WTC11 (cell line): Measurements from ENCODE around the gene ADIPOR2. TPM values are rescaled to one million over a fixed set of nuclear protein-coding genes. Genes with fewer than 3 reads are reported as not detected.

Experiments
- ATAC-seq: fragments of 200-7000 bp; cut with Tn5 transposase; 2 replicates; pipeline ENCODE4 v1.10.0; 2021; ENCODE audit warnings: mild to moderate bottlenecking, moderate library complexity
- CTCF ChIA-PET: fragments of 300-600 bp; sonication (Branson Sonifier 250); formaldehyde crosslinking; loops from one replicate; lab custom pipeline; 2021; ENCODE audit warnings: antibody characterized with exemption; lab: Charles Lee
- POLR2A ChIA-PET: fragments of 350-600 bp; sonication (Branson Sonifier 250); formaldehyde crosslinking; loops from one replicate; lab custom pipeline; 2021; ENCODE audit warnings: antibody characterized with exemption; lab: Charles Lee
- DNase-seq: peaks from one replicate; pipeline ENCODE4 v3.0.0; 2021; ENCODE audit warnings: low spot score
- H3K27ac Mint-ChIP-seq: 2 replicates; pipeline ENCODE4 v1.8.0; 2021; ENCODE audit warnings: mixed read lengths
- H3K27me3 Mint-ChIP-seq: 2 replicates; pipeline ENCODE4 v1.8.0; 2021; ENCODE audit warnings: low read depth, mild to moderate bottlenecking, moderate library complexity, mixed read lengths
- H3K36me3 Mint-ChIP-seq: 2 replicates; pipeline ENCODE4 v1.8.0; 2021; ENCODE audit warnings: mixed read lengths
- H3K4me1 Mint-ChIP-seq: 2 replicates; pipeline ENCODE4 v1.8.0; 2022; ENCODE audit warnings: mixed read lengths
- H3K4me3 Mint-ChIP-seq: 2 replicates; pipeline ENCODE4 v1.8.0; 2021; ENCODE audit warnings: mild to moderate bottlenecking, moderate library complexity, mixed read lengths
- H3K9me3 Mint-ChIP-seq: 2 replicates; pipeline ENCODE4 v1.8.0; 2021; ENCODE audit warnings: mixed read lengths
- ARID4B ChIP-seq: sonication (generic); formaldehyde crosslinking; IDR thresholded peaks from 2 replicates; pipeline ENCODE4 v1.8.0; 2023; ENCODE audit warnings: missing genetic modification reagents, mild to moderate bottlenecking, borderline replicate concordance
- CREM ChIP-seq: sonication (generic); formaldehyde crosslinking; IDR thresholded peaks from 2 replicates; pipeline ENCODE4 v1.8.1; 2022; ENCODE audit warnings: mild to moderate bottlenecking, missing genetic modification reagents, moderate library complexity
- E2F5 ChIP-seq: sonication (generic); formaldehyde crosslinking; IDR thresholded peaks from 2 replicates; pipeline ENCODE4 v1.8.1; 2022; ENCODE audit warnings: mild to moderate bottlenecking, moderate library complexity, missing genetic modification reagents
- ESRRA ChIP-seq: sonication (generic); formaldehyde crosslinking; IDR thresholded peaks from 2 replicates; pipeline ENCODE4 v1.8.1; 2022; ENCODE audit warnings: mild to moderate bottlenecking, missing genetic modification reagents, borderline replicate concordance
- GABPB1 ChIP-seq: sonication (generic); formaldehyde crosslinking; IDR thresholded peaks from 2 replicates; pipeline ENCODE4 v1.8.1; 2023; ENCODE audit warnings: mild to moderate bottlenecking, missing genetic modification reagents
- JUN ChIP-seq: sonication (generic); formaldehyde crosslinking; IDR thresholded peaks from 2 replicates; pipeline ENCODE4 v1.8.0; 2023; ENCODE audit warnings: mild to moderate bottlenecking, missing genetic modification reagents
- MLX ChIP-seq: sonication (generic); formaldehyde crosslinking; IDR thresholded peaks from 2 replicates; pipeline ENCODE4 v1.8.1; 2023; ENCODE audit warnings: mild to moderate bottlenecking, missing genetic modification reagents, moderate library complexity
- MYBL2 ChIP-seq: sonication (generic); formaldehyde crosslinking; IDR thresholded peaks from 2 replicates; pipeline ENCODE4 v1.8.1; 2023; ENCODE audit warnings: mild to moderate bottlenecking, moderate library complexity, missing genetic modification reagents
- NFE2L1 ChIP-seq: sonication (generic); formaldehyde crosslinking; IDR thresholded peaks from 2 replicates; pipeline ENCODE4 v1.8.1; 2023; ENCODE audit warnings: missing genetic modification reagents
- NFYB ChIP-seq: sonication (generic); formaldehyde crosslinking; conservative IDR thresholded peaks from 2 replicates; pipeline ENCODE4 v1.8.0; 2022; ENCODE audit warnings: low read depth, missing genetic modification reagents
- NR2C2 ChIP-seq: sonication (generic); formaldehyde crosslinking; IDR thresholded peaks from 2 replicates; pipeline ENCODE4 v1.8.0; 2022; ENCODE audit warnings: mild to moderate bottlenecking, missing genetic modification reagents
- NR3C1 ChIP-seq: sonication (generic); formaldehyde crosslinking; conservative IDR thresholded peaks from 2 replicates; pipeline ENCODE4 v1.8.1; 2023; ENCODE audit warnings: low read depth, mild to moderate bottlenecking, missing genetic modification reagents
- RORB ChIP-seq: fragments of 250-450 bp; sonication (Bioruptor Pico); IDR thresholded peaks from 2 replicates; pipeline ENCODE4 v1.9.0; 2021; ENCODE audit warnings: mild to moderate bottlenecking
- SMAD4 ChIP-seq: sonication (generic); formaldehyde crosslinking; IDR thresholded peaks from 2 replicates; pipeline ENCODE4 v1.8.0; 2022; ENCODE audit warnings: mild to moderate bottlenecking, missing genetic modification reagents
- TCF7 ChIP-seq: sonication (generic); formaldehyde crosslinking; IDR thresholded peaks from 2 replicates; pipeline ENCODE4 v1.8.0; 2022; ENCODE audit warnings: mild to moderate bottlenecking, low read depth, missing genetic modification reagents, moderate library complexity
- TEAD4 ChIP-seq: sonication (generic); formaldehyde crosslinking; IDR thresholded peaks from 2 replicates; pipeline ENCODE4 v1.8.0; 2022; ENCODE audit warnings: mild to moderate bottlenecking, missing genetic modification reagents
- USF2 ChIP-seq: sonication (generic); formaldehyde crosslinking; IDR thresholded peaks from 2 replicates; pipeline ENCODE4 v1.8.1; 2023; ENCODE audit warnings: mild to moderate bottlenecking, missing genetic modification reagents, moderate library complexity
- ZNF232 ChIP-seq: sonication (generic); formaldehyde crosslinking; IDR thresholded peaks from 2 replicates; pipeline ENCODE4 v1.8.0; 2022; ENCODE audit warnings: mild to moderate bottlenecking, missing genetic modification reagents
- ZNF416 ChIP-seq: fragments of 250-450 bp; sonication (Bioruptor Pico); IDR thresholded peaks from 2 replicates; pipeline ENCODE4 v1.9.0; 2021; ENCODE audit warnings: mild to moderate bottlenecking, inconsistent platforms
- ZNF512 ChIP-seq: sonication (generic); formaldehyde crosslinking; IDR thresholded peaks from 2 replicates; pipeline ENCODE4 v1.8.1; 2022; ENCODE audit warnings: missing genetic modification reagents, borderline replicate concordance
- ZNF671 ChIP-seq: fragments of 250-450 bp; sonication (Bioruptor Pico); IDR thresholded peaks from 2 replicates; pipeline ENCODE4 v1.8.0; 2021; ENCODE audit warnings: mild to moderate bottlenecking
- total RNA-seq: library from RNA; stranded (reverse); gene quantifications from 3 replicates; pipeline ENCODE4 v1.2.3, GENCODE V29; 2021
- TF ChIP-seq, protein P1 (sequence below): fragments of 250-450 bp; sonication (Bioruptor Pico); IDR thresholded peaks from 2 replicates; pipeline ENCODE4 v1.8.0; 2021; ENCODE audit warnings: mild to moderate bottlenecking
- TF ChIP-seq, protein P2 (sequence below): fragments of 250-450 bp; sonication (Bioruptor Pico); IDR thresholded peaks from 2 replicates; pipeline ENCODE4 v1.9.0; 2021; ENCODE audit warnings: mild to moderate bottlenecking
- TF ChIP-seq, protein P3 (sequence below): sonication (generic); formaldehyde crosslinking; IDR thresholded peaks from 2 replicates; pipeline ENCODE4 v1.8.1; 2022; ENCODE audit warnings: low read depth, mild to moderate bottlenecking, moderate library complexity, missing genetic modification reagents, borderline replicate concordance

The ADIPOR2 gene
- total RNA-seq, 1 experiment from 2014 or later = 38.4 TPM

GRCh38 chr12:1777798-1778197 is 86.9 kb downstream of the ADIPOR2 start:
- Mint-ChIP-seq H3K36me3 (peaks cover 9% of the 10 kb centered on the region), H3K27ac (no peak overlapping the region), H3K27me3 (no peaks in the 10 kb centered on the region), H3K4me3 (no peak overlapping the region)
- POLR2A ChIA-PET = no interaction called here
- DNase-seq (no peak), ATAC-seq (no peak)
- no peak for TF ChIP-seq NFE2L1 (CRISPR knock-in tag)
- no peak for TF ChIP-seq ZNF512 (CRISPR knock-in tag)
- TF ChIP-seq GABPB1 (CRISPR knock-in tag) = no peak
- no peak for TF ChIP-seq NFYB (CRISPR knock-in tag)
- TF ChIP-seq MYBL2 (CRISPR knock-in tag) = no peak
- TF ChIP-seq, protein P1, sequence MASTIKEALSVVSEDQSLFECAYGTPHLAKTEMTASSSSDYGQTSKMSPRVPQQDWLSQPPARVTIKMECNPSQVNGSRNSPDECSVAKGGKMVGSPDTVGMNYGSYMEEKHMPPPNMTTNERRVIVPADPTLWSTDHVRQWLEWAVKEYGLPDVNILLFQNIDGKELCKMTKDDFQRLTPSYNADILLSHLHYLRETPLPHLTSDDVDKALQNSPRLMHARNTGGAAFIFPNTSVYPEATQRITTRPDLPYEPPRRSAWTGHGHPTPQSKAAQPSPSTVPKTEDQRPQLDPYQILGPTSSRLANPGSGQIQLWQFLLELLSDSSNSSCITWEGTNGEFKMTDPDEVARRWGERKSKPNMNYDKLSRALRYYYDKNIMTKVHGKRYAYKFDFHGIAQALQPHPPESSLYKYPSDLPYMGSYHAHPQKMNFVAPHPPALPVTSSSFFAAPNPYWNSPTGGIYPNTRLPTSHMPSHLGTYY = no peak
- no peak for TF ChIP-seq ZNF232 (CRISPR knock-in tag)
- TF ChIP-seq USF2 (CRISPR knock-in tag) = no peak
- TF ChIP-seq, protein P2, sequence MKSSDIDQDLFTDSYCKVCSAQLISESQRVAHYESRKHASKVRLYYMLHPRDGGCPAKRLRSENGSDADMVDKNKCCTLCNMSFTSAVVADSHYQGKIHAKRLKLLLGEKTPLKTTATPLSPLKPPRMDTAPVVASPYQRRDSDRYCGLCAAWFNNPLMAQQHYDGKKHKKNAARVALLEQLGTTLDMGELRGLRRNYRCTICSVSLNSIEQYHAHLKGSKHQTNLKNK = no peak
- no peak for TF ChIP-seq NR2C2
- no peak for TF ChIP-seq ESRRA (CRISPR knock-in tag)
- no peak for TF ChIP-seq RORB (CRISPR knock-in tag)
- TF ChIP-seq JUN (CRISPR knock-in tag) = no peak
- TF ChIP-seq, all 79 proteins: peak for 0
- CTCF ChIA-PET = interaction anchor here (1.0 kb wide), 1 partner anchor 13 kb away, joined by 3 read pairs; no protein-coding TSS in a partner anchor
- Mint-ChIP-seq H3K9me3 (no peaks in the 10 kb centered on the region), H3K4me1 (peaks cover 22% of the 10 kb centered on the region)

- TF ChIP-seq MLX = no peak
- TF ChIP-seq ARID4B (CRISPR knock-in tag) = no peak
- TF ChIP-seq NR3C1 (CRISPR knock-in tag) = no peak
- no peak for TF ChIP-seq TCF7 (CRISPR knock-in tag)
- no peak for TF ChIP-seq RORB (CRISPR knock-in tag)
- TF ChIP-seq SMAD4 = no peak
- no peak for TF ChIP-seq ESRRA (CRISPR knock-in tag)
- TF ChIP-seq ZNF671 (CRISPR knock-in tag) = no peak
- no peak for TF ChIP-seq E2F5 (CRISPR knock-in tag)
- TF ChIP-seq ZNF416 (CRISPR knock-in tag) = no peak
- TF ChIP-seq TEAD4 (CRISPR knock-in tag) = no peak
- TF ChIP-seq, protein P3, sequence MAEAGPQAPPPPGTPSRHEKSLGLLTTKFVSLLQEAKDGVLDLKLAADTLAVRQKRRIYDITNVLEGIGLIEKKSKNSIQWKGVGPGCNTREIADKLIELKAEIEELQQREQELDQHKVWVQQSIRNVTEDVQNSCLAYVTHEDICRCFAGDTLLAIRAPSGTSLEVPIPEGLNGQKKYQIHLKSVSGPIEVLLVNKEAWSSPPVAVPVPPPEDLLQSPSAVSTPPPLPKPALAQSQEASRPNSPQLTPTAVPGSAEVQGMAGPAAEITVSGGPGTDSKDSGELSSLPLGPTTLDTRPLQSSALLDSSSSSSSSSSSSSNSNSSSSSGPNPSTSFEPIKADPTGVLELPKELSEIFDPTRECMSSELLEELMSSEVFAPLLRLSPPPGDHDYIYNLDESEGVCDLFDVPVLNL (CRISPR knock-in tag) = no peak
- TF ChIP-seq CREM (CRISPR knock-in tag) = no peak
- DNase-seq = no peak
- no peak overlapping the region for H3K4me3 Mint-ChIP-seq
- H3K4me1 Mint-ChIP-seq = peaks cover 22% of the 10 kb centered on the region
- ChIA-PET POLR2A (no interaction called here), CTCF (no interaction called here)
- H3K36me3 Mint-ChIP-seq = peaks cover 6% of the 10 kb centered on the region
- H3K27me3 Mint-ChIP-seq = no peaks in the 10 kb centered on the region
- H3K27ac Mint-ChIP-seq = no peak overlapping the region
- H3K9me3 Mint-ChIP-seq = no peaks in the 10 kb centered on the region
- no peak for ATAC-seq
Measured at GRCh38 chr12:1778911-1779310, 88.0 kb downstream of the ADIPOR2 start.
